Measurements from ENCODE around the gene DDX56. TPM values are rescaled to one million over a fixed set of nuclear protein-coding genes. Genes with fewer than 3 reads are reported as not detected.

DDX56 gene
- 53.5 and 64.9 TPM in 2 replicates for total RNA-seq (2012; rRNA removed)

- Histone ChIP-seq H3K27me3 (ENCODE audit: control insufficient read depth, insufficient read depth, low read length) (no peaks in the 10 kb centered on the region), H3K9me3 (replicated peaks; ENCODE audit: low read length) (no peaks in the 10 kb centered on the region), H3K4me1 (ENCODE audit: control insufficient read depth, insufficient read depth, low read length) (peaks cover 16% of the 10 kb centered on the region), H3K36me3 (ENCODE audit: insufficient read depth, low read length) (peaks cover 58% of the 10 kb centered on the region), H3K4me3 (ENCODE audit: low read length) (peak within 1 kb of the TSS; percentile 90), H3K4me2 (ENCODE audit: low read length) (peak within 1 kb of the TSS; percentile 93), H3K9ac (ENCODE audit: low read depth, low read length) (peak within 1 kb of the TSS; percentile 95)
These were observed at the start of gene DDX56 for GRCh38 chr7:44573464-44574286. TSS of gene DDX56 (minus strand) at chr7:44573908. CDS start at chr7:44573895, 13 bp downstream.

- peaks cover 18% of the 10 kb centered on the region for H3K36me3 ChIP-seq (ENCODE audit: insufficient read depth, low read length)
- no peak overlapping the region for H3K9ac ChIP-seq (ENCODE audit: low read depth, low read length)
- peak overlapping the region; percentile 22 for H3K4me2 ChIP-seq (ENCODE audit: low read length)
- no peaks in the 10 kb centered on the region for H3K9me3 ChIP-seq (replicated peaks; ENCODE audit: low read length)
- H3K4me1 ChIP-seq (ENCODE audit: control insufficient read depth, insufficient read depth, low read length) = peaks cover 35% of the 10 kb centered on the region
- no peak overlapping the region for H3K4me3 ChIP-seq (ENCODE audit: low read length)
- H3K27me3 ChIP-seq (ENCODE audit: control insufficient read depth, insufficient read depth, low read length) = no peaks in the 10 kb centered on the region
These were observed 48.8 kb upstream of the DDX56 start for GRCh38 chr7:44622342-44623151.

GRCh38 chr7:44621750-44622103, 48.0 kb upstream of the DDX56 start:
- H3K36me3 ChIP-seq (ENCODE audit: insufficient read depth, low read length) = peaks cover 18% of the 10 kb centered on the region
- H3K4me2 ChIP-seq (ENCODE audit: low read length) = no peak overlapping the region
- no peaks in the 10 kb centered on the region for H3K9me3 ChIP-seq (replicated peaks; ENCODE audit: low read length)
- H3K4me3 ChIP-seq (ENCODE audit: low read length) = no peak overlapping the region
- no peak overlapping the region for H3K9ac ChIP-seq (ENCODE audit: low read depth, low read length)
- no peaks in the 10 kb centered on the region for H3K27me3 ChIP-seq (ENCODE audit: control insufficient read depth, insufficient read depth, low read length)
- H3K4me1 ChIP-seq (ENCODE audit: control insufficient read depth, insufficient read depth, low read length) = peaks cover 42% of the 10 kb centered on the region

GRCh38 chr7:44621034-44621749, 47.5 kb upstream of the DDX56 start:
- Histone ChIP-seq H3K4me2 (ENCODE audit: low read length) (peak overlapping the region; percentile 32), H3K9me3 (replicated peaks; ENCODE audit: low read length) (no peaks in the 10 kb centered on the region), H3K27me3 (ENCODE audit: control insufficient read depth, insufficient read depth, low read length) (no peaks in the 10 kb centered on the region), H3K9ac (ENCODE audit: low read depth, low read length) (no peak overlapping the region), H3K4me3 (ENCODE audit: low read length) (peak overlapping the region; percentile 24), H3K4me1 (ENCODE audit: control insufficient read depth, insufficient read depth, low read length) (peaks cover 42% of the 10 kb centered on the region), H3K36me3 (ENCODE audit: insufficient read depth, low read length) (peaks cover 14% of the 10 kb centered on the region)

- peaks cover 48% of the 10 kb centered on the region for H3K4me1 ChIP-seq (ENCODE audit: control insufficient read depth, insufficient read depth, low read length)
- no peak overlapping the region for H3K4me3 ChIP-seq (ENCODE audit: low read length)
- no peaks in the 10 kb centered on the region for H3K27me3 ChIP-seq (ENCODE audit: control insufficient read depth, insufficient read depth, low read length)
- no peak overlapping the region for H3K9ac ChIP-seq (ENCODE audit: low read depth, low read length)
- no peaks in the 10 kb centered on the region for H3K36me3 ChIP-seq (ENCODE audit: insufficient read depth, low read length)
- no peaks in the 10 kb centered on the region for H3K9me3 ChIP-seq (replicated peaks; ENCODE audit: low read length)
- H3K4me2 ChIP-seq (ENCODE audit: low read length) = no peak overlapping the region
These were observed 45.0 kb upstream of the DDX56 start for GRCh38 chr7:44618753-44619152.

- Histone ChIP-seq H3K4me2 (ENCODE audit: low read length) (peak overlapping the region; percentile 60), H3K9me3 (replicated peaks; ENCODE audit: low read length) (no peaks in the 10 kb centered on the region), H3K4me3 (ENCODE audit: low read length) (no peak overlapping the region), H3K4me1 (ENCODE audit: control insufficient read depth, insufficient read depth, low read length) (peaks cover 45% of the 10 kb centered on the region), H3K27me3 (ENCODE audit: control insufficient read depth, insufficient read depth, low read length) (no peaks in the 10 kb centered on the region), H3K9ac (ENCODE audit: low read depth, low read length) (peak overlapping the region; percentile 52), H3K36me3 (ENCODE audit: insufficient read depth, low read length) (no peaks in the 10 kb centered on the region)
These were observed 44.3 kb upstream of the DDX56 start for GRCh38 chr7:44618045-44618444.

- H3K36me3 ChIP-seq (ENCODE audit: insufficient read depth, low read length) = no peaks in the 10 kb centered on the region
- H3K4me1 ChIP-seq (ENCODE audit: control insufficient read depth, insufficient read depth, low read length) = peaks cover 38% of the 10 kb centered on the region
- peak overlapping the region; percentile 42 for H3K4me3 ChIP-seq (ENCODE audit: low read length)
- H3K9me3 ChIP-seq (replicated peaks; ENCODE audit: low read length) = no peaks in the 10 kb centered on the region
- H3K27me3 ChIP-seq (ENCODE audit: control insufficient read depth, insufficient read depth, low read length) = no peaks in the 10 kb centered on the region
- H3K9ac ChIP-seq (ENCODE audit: low read depth, low read length) = peak overlapping the region; percentile 52
- H3K4me2 ChIP-seq (ENCODE audit: low read length) = peak overlapping the region; percentile 63
These were observed 43.6 kb upstream of the DDX56 start for GRCh38 chr7:44617225-44617890.

GRCh38 chr7:44616545-44616944, 42.8 kb upstream of the DDX56 start:
- Histone ChIP-seq H3K4me3 (ENCODE audit: low read length) (no peak overlapping the region), H3K9ac (ENCODE audit: low read depth, low read length) (no peak overlapping the region), H3K9me3 (replicated peaks; ENCODE audit: low read length) (no peaks in the 10 kb centered on the region), H3K36me3 (ENCODE audit: insufficient read depth, low read length) (no peaks in the 10 kb centered on the region), H3K4me2 (ENCODE audit: low read length) (no peak overlapping the region), H3K4me1 (ENCODE audit: control insufficient read depth, insufficient read depth, low read length) (peaks cover 33% of the 10 kb centered on the region), H3K27me3 (ENCODE audit: control insufficient read depth, insufficient read depth, low read length) (no peaks in the 10 kb centered on the region)

- no peak overlapping the region for H3K4me3 ChIP-seq (ENCODE audit: low read length)
- no peaks in the 10 kb centered on the region for H3K27me3 ChIP-seq (ENCODE audit: control insufficient read depth, insufficient read depth, low read length)
- H3K9me3 ChIP-seq (replicated peaks; ENCODE audit: low read length) = no peaks in the 10 kb centered on the region
- no peaks in the 10 kb centered on the region for H3K36me3 ChIP-seq (ENCODE audit: insufficient read depth, low read length)
- H3K4me2 ChIP-seq (ENCODE audit: low read length) = no peak overlapping the region
- peaks cover 26% of the 10 kb centered on the region for H3K4me1 ChIP-seq (ENCODE audit: control insufficient read depth, insufficient read depth, low read length)
- H3K9ac ChIP-seq (ENCODE audit: low read depth, low read length) = no peak overlapping the region
These were observed 42.1 kb upstream of the DDX56 start for GRCh38 chr7:44615793-44616192.

- Histone ChIP-seq H3K27me3 (ENCODE audit: control insufficient read depth, insufficient read depth, low read length) (no peaks in the 10 kb centered on the region), H3K9me3 (replicated peaks; ENCODE audit: low read length) (no peaks in the 10 kb centered on the region), H3K4me3 (ENCODE audit: low read length) (no peak overlapping the region), H3K36me3 (ENCODE audit: insufficient read depth, low read length) (no peaks in the 10 kb centered on the region), H3K9ac (ENCODE audit: low read depth, low read length) (no peak overlapping the region), H3K4me2 (ENCODE audit: low read length) (no peak overlapping the region), H3K4me1 (ENCODE audit: control insufficient read depth, insufficient read depth, low read length) (peaks cover 24% of the 10 kb centered on the region)
These were observed 41.5 kb upstream of the DDX56 start for GRCh38 chr7:44615149-44615611.

GRCh38 chr7:44609829-44610228, 36.1 kb upstream of the DDX56 start:
- Histone ChIP-seq H3K9ac (ENCODE audit: low read depth, low read length) (no peak overlapping the region), H3K4me1 (ENCODE audit: control insufficient read depth, insufficient read depth, low read length) (peaks cover 11% of the 10 kb centered on the region), H3K4me3 (ENCODE audit: low read length) (no peak overlapping the region), H3K27me3 (ENCODE audit: control insufficient read depth, insufficient read depth, low read length) (no peaks in the 10 kb centered on the region), H3K4me2 (ENCODE audit: low read length) (no peak overlapping the region), H3K9me3 (replicated peaks; ENCODE audit: low read length) (no peaks in the 10 kb centered on the region), H3K36me3 (ENCODE audit: insufficient read depth, low read length) (no peaks in the 10 kb centered on the region)
